Activated CD8-positive, alpha-beta memory T cell treated with anti-CD3 and anti-CD28 coated beads for 24 hours (primary cell): ENCODE measurements around the gene MAPK14.
"Not testable (repeated sequence)": the region's sequence is repeated elsewhere in the genome, so short reads cannot be mapped to it uniquely, and the experiment has no call there.

ENCODE experiments used
- DNase-seq: peaks from one replicate; pipeline ENCODE4 v3.0.0-alpha.2; 2020

The MAPK14 gene

DNA sequence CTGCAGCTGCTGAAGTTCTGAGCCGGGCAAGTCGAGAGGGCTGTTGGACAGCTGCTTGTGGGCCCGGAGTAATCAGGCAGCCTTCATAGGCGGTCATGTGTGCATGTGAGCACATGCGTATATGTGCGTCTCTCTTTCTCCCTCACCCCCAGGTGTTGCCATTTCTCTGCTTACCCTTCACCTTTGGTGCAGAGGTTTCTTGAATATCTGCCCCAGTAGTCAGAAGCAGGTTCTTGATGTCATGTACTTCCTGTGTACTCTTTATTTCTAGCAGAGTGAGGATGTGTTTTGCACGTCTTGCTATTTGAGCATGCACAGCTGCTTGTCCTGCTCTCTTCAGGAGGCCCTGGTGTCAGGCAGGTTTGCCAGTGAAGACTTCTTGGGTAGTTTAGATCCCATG is 81.5 kb downstream of the MAPK14 start:
- no peak for DNase-seq

DNA sequence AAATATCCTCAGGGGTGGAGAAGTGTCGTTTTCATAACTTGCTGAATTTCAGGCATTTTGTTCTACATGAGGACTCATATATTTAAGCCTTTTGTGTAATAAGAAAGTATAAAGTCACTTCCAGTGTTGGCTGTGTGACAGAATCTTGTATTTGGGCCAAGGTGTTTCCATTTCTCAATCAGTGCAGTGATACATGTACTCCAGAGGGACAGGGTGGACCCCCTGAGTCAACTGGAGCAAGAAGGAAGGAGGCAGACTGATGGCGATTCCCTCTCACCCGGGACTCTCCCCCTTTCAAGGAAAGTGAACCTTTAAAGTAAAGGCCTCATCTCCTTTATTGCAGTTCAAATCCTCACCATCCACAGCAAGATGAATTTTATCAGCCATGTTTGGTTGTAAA is 82.4 kb downstream of the MAPK14 start:
- no peak for DNase-seq

DNA sequence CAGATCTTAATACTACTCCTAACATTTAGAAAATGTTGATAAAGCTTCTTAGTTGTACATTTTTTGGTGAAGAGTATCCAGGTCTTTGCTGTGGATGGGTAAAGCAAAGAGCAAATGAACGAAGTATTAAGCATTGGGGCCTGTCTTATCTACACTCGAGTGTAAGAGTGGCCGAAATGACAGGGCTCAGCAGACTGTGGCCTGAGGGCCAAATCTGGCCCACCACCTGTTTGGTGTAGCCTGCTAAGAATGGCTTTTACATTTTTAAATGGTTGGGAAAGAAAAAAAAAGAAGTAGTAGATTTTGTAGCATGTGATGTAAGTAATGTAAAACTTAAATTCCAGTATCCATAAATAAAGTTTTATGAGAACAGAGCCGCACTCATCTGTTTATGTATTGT is 83.3 kb downstream of the MAPK14 start:
- DNase-seq = no peak

DNA sequence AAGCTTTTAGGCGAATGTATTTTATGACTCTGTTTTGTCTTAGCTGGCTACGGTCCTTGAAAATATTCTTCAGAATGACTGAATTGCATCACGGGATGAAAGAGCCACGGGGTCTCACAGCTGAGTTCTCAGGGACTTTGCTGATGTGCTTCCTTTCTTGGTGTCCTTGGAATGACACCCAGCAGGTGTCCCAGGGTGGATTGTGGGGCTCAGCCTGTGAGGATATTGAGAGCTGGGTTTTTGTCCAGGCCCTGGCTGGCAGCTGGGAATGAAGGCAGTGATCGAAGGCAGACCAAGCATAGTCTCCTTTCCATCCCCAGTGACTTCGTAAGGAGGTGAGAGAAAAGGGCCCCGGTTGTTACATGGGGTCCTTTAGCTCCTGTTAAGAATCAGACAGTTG is 83.9 kb downstream of the MAPK14 start:
- DNase-seq = no peak

DNA sequence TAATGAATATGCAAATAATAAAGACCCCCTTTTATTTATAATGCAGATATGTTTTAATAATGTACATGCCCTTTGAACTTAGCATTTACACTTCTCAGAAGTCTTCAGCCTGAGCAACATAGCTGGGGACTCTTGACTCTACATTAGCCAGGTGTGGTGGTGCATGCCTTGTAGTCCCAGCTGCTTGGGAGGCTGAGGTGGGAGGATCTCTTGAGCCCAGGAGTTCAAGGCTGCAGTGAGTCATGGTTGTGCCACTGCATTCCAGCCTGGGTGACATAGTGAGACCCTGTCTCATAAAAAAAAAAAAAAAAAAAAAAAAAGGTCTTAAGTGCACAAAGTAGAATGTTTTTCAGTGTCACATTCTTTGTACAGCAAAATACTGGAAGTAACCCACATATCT is 85.4 kb downstream of the MAPK14 start:
- DNase-seq = no peak

DNA sequence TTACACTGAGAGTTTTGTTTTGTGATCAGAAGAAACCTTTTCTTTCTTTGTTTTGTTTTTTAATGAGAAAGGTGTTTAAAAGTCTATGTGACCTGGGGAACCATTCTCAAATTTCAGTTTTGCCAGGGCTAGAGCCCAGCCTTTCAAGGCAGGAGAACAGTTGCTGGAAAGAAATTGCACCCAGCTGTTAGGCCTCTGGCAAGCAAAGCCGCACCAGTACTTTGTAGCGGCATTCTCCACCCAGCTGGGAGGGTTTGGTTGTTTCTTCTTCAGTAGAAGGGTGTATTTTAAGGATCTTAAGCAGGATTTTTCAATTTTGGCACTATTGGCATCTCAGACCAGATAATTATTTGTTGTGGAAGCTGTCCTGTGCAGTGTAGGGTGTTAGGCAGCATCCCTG is 86.1 kb downstream of the MAPK14 start:
- no peak for DNase-seq

DNA sequence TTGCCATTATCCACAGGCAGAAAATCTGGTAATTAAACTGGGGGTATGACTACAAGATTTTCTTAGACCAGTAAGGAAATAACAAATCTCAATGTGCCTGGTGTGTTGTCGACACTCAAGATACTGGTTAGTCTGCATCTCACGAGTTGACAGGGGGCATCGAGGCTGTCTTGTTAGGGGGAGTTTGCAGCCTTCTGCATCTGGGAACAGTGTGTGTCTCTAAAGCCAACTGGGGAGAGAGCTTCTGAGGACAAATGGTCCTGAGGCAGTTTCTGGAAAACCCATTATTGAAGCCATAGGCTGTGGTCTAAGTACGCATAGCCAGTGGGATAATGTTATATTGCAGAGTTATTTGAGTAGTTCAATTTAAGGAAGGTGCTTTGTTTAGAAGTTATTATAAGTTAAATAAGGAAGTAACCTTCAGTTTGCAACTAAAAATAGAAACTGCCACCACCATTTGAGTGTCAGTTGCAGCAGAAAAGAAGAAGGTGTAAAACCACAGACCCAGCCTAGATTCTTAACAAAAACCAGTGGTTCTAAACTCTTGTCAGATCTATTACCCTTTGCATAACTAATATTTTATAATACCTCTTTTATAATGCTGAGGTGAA is 87.3 kb downstream of the MAPK14 start:
- DNase-seq = no peak

DNA sequence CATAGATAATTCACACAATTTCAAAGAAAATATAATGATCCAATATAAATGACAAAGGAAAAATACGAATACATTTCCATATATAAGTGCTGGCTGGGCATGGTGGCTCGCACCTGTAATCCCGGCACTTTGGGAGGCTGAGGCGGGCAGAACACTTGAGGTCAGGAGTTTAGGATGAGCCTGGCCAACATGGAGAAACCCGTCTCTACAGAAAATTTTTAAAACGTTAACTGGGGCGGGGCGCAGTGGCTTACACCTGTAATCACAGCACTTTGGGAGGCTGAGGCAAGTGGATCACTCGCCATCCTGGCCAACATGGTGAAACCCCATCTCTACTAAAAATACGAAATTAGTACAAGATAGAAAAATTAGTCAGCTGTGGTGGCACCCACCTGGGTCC is 87.8 kb downstream of the MAPK14 start:
- no peak for DNase-seq

DNA sequence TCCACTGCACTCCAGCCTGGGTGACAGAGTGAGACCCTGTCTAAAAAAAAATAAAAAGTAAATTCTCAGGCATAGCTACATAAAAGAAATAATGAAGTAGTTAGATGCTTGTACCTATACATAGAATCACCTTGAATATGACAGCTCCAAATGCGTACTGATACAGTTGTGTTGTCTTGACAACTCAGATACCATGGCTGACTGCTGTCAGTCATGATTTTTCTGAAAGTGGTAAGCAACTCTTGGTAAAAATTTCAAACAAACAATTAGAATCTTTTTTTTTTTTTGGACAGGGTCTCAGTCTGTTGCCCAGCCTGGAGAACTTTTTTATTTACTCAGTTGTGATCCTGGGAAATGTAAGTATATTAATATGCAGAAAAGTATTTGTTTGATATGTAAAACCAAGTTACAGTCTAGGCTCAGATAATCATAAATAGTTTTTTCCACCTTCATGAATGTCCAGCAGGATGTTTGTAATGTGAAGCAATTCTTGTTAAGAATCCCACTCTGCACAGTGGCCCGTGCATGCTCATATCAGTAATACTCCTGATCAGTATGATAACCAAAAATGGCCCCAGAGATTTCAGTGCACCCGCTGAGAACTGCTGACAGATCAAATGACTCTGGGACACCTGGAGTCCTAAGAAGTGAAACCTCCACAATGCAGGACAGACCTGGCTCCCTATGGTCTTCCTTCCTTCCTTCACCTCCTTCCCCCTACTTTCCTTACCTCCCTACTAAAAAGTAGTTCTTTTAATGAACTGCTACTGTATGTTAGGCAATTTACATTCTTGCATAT is 88.7 kb downstream of the MAPK14 start:
- no peak for DNase-seq

DNA sequence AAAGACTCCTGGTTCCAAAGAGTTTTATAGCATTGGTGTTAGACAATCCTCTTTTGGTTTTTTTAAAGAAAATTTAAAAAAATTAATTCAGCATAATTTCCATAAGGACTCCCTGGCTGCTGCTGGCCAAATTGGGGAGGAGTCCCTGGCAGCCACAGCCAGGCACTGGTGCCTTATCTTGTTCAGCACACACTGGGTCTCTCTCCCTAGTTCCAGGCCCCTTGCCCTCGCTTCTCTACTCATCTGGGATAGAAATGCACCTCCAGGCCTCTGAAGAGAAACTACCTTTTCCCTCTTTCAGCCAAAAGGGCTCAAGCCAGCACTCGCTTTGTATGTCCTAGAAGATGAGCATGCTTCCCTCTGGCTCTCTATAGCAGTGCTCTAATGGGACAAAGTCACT is 89.3 kb downstream of the MAPK14 start:
- DNase-seq = no peak

DNA sequence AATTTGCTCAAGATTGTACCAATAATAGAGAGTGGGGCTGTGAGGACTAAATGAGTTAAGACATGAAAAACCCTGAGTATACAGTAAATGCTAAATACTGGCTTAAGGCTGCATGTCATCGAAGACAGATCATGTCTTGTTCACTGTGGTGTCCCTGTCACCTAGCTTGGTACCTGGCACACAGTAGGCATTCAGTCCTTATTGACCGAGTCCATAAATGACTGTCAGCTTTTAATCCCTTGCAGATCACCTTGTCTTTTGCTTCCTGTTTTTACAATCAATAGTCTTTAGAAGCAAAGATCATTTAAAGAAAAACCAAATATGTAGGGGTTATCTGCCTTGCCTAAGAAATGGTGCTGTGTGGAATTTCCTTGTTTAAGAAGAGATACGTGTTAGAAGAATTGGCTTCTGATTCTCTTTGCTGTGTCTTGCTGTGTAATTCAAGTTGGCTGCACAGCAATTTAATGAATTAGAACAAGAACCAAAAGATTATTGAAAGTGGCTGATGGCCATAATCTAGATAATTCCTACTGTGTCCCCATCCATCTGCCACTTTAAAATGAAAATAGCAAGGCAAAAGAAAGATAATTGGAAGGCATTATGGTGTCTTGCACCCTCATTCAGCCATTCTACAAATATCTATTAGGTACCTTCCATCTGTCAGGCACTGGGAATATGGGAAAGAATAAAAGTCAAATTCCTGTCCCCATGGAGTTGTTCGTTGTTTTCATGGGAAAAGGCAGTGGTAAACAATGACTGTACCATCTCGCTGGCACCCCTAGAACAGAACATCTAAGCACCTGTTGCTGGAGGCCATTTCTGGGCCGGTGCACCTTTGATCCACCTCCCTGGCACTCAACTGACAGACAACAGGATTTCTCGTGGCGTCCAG is 90.3 kb downstream of the MAPK14 start:
- no peak for DNase-seq

DNA sequence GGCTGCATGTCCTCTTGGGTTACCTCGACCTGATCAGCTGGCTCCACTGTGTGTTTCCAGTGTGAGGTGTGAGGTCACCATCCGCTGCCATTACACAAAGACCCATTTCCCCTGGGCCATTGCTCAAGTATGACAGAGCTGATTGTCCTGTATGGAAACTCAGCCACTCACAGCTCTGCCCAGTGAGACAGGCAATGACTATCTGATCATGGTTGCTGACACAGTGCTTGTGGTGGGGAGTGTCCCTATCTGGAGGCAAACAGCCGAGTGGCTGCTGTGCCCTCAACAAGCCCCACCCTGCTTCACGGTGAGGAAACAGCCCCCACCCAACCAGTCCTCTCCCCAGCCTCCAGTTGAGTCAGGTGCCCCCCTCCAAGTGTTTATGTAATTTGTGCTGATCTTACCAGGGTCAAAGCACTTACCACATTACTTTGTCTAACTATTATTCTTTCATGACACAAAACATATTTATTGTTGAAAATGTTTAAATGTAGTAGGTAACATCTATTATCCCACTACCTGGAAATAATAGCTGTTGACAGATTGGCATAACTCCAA is 91.0 kb downstream of the MAPK14 start:
- peak; percentile 70 for DNase-seq

DNA sequence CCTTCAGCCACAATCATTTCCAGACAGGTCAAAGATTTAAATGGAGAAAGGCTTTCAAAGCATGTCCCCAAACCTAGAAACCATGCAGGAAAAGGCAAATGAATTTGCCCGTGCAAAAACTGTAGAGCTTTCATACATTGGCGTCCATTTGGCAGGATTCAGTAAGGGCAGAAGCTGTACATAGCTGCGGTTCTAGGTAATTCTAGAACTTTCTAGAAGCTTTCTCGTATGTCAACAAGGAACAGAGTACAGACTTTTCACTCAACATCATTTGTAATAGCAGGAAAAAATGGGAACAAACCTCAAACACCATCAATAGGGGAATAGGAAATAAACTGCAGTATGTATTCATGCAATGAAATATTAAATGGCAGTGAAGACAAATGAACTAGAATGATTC is 91.6 kb downstream of the MAPK14 start:
- DNase-seq = no peak

DNA sequence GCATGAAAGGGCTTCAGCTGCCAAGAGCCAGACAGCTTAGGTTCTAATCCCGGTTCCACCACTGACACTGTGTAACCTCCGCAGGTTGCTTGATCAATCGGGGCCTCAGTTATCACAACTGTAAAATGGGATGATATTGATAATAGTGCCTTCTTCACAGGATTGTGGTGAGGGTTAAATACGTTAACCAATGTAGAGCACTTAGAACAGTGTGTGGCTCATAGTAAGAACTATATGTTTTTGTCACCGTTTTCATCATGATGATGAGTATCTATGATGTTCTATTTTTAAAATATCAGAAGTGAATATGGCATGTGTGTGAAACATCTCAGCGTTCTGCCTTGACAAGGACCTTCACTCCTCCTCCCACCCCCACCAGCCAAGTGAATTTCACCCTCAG is 92.4 kb downstream of the MAPK14 start:
- no peak for DNase-seq

DNA sequence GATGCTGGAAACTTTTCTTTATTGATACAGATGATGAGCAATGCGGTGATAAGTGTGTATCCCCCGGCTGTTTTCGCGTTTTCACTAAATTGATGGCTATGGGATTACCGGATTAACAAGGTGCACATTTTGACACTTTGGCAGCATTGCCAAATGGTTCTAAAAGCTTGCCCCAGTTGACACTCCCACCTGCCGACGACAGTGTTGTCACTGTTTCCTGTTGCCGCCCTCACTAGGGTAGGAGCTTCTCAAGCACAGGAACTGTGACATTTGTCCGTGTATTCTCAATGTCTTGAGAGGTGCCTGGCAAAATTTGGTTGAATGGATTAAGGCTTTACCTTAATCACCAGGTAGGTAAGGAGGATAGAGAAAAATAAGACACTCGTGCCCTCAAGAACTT is 92.9 kb downstream of the MAPK14 start:
- DNase-seq = peak; percentile 81

DNA sequence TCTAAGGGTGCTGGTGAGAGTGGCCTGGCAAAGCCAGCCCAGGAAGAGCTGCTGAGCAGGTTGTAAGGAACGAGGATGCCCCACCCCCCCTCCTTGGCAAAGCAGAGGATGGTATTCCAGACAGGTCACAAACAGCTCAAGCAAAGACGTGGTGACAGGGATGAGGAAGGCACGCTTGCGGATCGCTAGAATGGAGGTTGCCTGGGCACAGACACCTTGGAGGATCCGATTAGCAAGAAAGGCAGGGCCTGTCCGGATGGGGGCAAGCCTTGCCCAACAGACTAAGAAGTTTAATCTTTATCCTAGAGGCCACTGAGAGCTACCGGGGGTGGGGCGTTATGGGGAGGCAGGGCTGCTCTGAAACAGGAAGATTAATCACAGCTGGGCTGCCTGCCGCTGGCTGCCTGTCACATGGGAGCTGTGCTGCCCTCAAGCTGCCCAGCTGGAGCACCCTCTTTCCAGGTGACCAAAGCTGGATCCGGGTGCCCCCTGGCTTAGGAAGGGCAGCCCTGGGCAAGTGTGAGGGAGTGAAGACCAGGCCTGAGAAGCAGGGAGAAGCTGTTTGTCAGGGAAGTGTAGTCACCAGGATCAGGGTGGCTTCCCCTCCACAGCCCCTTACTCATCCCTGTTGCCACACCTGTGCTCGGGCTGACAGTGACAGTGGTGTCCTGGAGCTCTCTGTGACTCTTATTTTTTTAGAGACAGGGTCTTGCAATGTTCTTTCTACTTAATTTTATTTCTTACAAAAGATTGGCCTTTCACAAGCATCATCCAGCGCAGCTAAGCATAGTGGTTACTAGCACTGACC is 93.6 kb downstream of the MAPK14 start:
- peak; percentile 79 for DNase-seq

DNA sequence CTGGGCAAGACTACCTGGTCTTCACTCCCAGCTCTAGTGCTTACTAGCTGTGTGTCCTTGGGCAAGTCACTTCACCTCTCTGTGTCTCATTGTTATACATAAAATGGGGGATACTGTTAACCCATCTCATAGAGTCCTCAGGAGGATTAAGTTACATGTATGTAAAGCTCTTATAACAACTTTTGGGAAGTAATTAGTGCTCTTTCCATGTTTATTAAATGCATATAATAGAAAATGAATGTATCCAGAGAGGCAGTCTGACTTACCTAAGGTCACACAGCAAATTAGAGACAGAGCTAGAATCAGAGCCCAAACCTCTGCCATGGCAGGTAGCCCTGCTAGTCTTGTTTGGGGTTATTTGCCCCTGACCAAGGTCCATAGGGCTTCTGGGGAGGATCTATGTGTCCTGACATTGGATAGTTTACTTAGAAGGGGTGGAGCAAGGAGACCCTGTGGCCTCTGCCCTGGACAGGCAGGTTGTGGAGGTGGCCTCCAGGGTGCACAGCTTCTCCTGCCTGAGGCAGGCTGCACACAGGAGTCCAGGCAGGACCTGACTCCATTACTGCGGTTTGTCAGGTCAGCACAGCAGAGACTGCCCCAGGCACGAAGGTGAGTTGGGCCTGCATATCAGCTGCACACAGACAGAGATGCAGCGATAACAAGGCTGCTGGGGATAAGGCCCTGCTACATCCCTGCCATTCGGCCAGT is 94.3 kb downstream of the MAPK14 start:
- no peak for DNase-seq

DNA sequence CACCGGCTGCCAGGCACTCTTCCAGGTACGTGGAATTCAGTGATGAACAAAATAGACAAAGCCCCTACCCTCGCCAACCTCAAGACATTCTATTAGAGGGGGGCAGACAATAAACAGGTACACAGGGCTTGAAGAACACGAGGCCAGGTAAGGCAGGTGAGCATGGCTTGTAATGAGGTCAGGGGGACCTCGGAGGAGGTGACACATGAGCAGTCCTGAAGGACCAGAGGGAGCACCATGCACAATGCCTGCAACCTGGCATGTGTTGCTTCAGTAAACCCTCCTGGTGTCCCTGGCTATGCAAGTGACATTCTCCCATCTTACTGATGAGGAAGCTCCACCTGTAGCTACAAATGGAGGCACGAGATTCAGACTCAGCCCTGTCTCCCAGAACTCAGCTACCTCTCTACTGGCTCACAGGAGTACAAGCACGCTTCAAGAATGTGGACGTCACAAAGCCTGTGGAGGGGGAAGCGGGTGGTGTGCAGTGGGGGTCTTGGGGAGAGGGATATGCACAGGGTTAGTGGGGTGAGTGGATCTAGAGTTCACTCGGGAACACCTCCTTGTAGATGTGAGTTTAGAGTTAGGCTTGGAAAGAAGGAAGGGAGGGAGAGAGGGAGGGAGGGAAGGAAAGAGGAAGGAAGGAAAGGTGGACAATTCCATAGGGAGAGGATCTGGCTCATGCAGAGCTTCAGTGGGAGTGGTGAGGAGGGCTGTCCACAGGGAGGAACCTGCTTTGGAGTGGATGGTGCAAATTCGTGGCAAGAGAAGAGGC is 95.1 kb downstream of the MAPK14 start:
- DNase-seq = peak; percentile 56

DNA sequence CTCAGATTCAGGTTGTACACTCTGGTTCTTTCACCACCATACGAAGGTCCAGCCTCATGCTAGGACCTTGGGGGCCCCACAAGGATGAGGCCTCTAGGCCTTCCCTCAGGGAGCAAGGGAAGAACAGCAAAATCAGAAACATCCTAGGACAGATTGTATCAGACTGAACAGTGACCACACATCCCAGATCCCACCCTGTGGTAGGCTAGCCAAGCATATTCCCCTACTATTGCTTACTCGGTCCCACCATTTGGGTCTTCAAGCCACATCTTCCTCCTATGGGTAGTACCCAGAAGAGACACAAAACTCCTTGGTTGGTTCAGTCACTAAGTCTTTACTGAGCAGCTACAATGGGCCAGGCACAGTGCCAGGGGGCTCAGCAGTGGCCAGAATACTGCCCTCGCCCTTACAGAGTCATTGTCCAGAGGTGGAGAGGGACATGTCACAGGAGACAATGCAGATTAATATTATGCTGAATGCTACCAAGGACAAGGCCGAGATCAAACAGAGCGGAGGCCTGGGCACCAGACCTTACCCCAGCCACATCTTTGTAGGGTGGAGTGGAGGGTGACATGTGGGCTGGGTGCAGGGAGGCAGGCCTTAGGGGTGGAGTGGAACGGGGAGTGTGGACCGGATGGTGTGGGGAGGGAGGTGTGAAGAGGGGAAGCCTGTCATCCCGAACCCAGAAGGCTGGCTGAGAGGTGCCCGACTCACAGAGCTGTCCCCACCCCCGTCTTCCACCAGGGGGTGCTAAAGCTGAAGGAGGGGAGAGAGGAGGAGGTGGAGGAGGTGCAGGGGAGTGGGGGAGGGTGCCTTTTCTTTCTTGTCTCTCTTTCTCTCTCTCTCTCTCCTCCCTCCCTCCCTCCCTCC is 95.9 kb downstream of the MAPK14 start:
- DNase-seq = peak; percentile 93

DNA sequence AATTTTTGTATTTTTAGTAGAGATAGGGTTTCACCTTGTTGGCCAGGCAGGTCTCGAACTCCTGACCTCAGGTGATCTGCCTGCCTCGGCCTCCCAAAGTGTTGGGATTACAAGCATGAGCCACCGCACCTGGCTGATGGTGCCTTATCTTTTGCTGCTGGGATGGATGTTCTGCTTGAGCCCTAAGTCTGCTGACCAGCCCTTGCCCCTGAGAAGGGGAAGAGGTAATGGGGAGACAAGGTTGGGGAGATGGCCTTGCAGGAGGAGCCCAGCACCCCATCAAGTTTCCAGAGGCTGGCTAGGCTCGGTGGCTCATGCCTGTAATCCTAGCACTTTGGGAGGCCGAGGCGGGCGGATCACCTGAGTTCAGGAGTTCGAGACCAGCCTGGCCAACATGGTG is 96.7 kb downstream of the MAPK14 start:
- DNase-seq = not testable (repeated sequence)
